Stimulated activated CD4-positive, alpha-beta T cell treated with anti-CD3 and anti-CD28 coated beads, Interleukin-12 subunit alpha, Interleukin-12 subunit beta, amount 100 ng/mL, for 48 hours (primary cell): ENCODE results near the gene LRRC52.

Source experiments
- DNase-seq, 3 donors: peaks; one replicate each; pipeline ENCODE4 v3.0.0-alpha.2; 2020; ENCODE audit warnings: low read depth in 2 of 3, low spot score in 1 of 3

Gene LRRC52, protein sequence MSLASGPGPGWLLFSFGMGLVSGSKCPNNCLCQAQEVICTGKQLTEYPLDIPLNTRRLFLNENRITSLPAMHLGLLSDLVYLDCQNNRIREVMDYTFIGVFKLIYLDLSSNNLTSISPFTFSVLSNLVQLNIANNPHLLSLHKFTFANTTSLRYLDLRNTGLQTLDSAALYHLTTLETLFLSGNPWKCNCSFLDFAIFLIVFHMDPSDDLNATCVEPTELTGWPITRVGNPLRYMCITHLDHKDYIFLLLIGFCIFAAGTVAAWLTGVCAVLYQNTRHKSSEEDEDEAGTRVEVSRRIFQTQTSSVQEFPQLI

DNA sequence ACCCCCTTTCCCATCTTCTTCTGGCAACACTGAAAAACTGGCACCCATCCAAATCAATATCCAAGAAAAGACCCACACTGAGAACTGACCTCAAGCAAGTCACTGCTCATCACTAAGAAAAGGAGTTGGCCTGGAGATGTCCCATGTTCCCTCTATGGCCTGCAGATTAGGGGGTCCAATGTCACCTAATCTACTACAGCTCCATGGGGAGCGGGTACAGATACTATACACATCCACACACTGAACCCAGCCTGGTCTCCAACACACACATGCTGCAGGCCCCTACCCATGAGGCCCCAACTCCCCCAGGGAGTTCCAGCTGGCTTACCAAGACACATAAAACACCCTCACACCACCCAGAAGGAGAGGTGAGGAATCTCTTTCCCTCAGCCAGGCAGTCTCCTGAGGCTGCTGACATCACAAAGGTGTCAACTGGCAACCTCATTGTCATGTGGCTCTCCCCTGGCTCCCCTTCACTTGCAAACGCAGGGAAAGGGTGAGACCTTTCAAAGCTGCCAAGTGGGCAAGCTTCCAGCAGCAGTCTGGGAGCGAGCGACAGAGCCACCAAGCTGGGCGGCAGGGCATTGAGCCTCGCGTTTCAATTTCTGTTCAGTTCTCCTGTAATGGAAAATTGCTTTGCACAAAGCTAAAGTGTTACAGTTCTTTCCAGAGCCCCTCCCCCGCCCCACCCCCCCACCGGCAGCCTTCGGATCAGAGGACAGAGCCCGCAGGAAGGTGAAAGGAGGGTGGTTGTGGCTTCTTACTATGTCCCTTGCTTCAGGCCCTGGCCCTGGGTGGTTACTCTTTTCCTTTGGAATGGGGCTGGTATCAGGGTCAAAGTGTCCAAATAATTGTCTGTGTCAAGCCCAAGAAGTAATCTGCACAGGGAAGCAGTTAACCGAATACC is at the start of gene LRRC52:
Gene LRRC52 (plus strand): TSS at position 469 of the 907 bp plus-strand sequence. CDS start 297 bp downstream, at position 766.
- no peak for DNase-seq

DNA sequence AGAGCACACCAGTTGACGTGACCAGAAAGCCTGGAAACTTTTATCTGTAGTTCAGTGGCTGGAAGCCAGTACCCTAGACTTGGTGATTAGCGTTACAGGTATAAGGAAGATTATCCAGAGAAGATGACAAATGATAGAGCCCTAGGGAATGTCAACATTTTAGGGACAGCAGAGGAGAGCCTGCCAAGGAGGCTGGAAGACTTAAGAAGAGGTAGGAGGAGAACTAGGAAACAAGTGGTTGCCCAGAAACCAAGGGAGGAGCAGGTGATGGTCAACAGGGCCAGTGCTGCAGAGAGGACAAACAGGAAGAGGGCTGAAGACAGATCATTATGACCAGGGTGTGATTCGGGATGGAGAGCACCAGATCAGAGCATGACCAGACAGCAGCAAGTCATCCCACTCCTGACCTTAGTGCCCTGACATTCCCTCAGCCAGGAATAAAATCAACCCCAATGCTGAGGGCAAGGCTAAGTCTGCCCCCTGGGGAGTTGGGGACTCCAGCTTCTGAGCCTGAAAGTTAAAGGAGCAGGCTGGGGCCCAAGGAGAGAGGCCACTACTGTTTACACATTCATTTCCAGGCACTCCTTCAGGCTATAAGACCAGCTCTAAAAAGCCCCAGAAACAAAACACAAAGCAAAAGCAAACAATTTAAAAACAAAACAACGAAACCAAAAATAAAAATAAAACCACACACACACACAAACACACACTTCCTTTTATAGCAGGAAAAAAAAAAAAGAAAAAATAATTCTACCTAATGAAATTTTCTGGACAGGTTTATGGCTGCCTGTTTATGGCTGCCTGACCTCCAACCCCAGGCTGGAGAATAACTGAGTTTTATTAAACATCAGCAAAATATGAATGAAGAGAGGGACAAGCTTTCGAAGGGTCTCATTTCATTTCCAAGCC is 48.6 kb upstream of the LRRC52 start:
- no peak for DNase-seq

DNA sequence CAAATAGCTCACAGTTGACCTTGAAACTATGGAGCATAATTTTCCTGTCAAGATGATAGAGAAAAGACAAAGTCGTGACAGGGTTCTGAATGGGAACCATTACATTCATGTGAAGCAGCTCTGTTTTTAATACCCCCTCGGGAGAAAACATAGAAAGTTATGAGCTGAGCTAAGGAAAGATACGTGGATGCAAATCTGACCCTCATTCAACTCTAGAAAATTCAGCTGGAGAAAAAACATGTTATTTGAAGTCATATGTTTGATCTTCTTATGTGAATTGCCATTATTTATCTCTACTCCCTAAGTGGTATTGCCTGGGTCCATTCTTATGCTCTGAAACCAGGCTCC is 48.0 kb upstream of the LRRC52 start:
- DNase-seq: no peak

DNA sequence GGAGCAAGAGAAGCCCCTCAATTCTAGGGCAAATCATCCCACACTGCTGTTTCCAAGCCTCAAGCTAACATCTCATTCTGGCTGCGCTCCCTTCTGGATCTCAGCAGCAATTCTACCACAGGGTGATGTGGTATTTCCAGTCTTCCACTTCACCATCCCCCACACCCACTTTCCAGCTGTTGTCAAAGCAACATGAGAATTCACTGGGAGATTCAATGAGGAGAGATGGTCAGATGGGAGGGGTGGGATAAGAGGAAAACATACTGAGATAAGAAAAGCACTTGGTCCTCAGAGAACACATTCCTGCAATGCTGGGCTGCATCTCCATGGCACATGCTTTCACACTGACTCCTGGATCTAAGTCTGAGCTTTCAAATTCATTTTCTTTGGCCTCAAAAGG is 47.3 kb upstream of the LRRC52 start:
- DNase-seq: no peak

DNA sequence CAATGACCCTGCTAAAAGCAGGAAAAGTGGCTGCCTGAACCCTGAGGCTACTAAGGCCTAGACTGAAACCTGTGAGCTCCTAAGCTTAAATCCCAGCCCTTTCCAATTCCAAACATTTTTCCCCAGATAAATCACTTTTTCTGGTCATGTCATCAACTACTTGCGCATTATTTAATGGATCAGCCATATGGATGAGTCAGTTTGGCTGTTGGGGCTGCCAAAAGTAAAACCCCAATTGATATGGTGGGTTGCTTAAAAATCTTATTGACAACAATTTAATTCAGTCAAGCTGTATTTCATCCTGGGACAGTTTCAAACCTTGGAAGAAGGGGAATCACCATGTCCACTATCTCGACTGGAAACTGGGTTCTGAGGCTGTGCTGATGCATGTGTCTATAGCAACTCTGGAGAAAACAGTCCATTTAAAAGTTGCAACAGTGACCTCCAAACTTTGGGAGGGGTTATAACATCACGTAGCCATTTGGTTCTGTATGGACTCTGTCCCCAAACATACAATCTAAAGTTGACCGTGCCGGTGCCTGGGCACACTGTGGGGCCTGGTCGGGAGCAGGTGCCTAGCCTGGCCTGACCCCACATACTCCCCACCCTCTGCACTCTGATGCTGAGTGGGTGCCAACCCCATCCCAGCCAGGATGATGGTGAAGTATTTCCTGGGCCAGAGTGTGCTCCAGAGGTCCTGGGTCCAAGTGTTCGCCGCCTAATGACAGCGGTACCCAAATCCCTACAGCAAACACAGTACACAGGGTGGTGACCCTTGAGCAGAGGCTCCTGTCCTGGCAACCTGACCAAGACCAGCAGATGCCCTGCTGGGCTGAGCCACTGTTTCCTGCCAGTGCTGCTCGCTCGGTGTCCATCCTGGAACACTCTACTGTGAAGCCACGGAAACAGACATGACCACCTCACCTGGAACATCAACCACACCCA is 46.5 kb upstream of the LRRC52 start:
- no peak for DNase-seq

DNA sequence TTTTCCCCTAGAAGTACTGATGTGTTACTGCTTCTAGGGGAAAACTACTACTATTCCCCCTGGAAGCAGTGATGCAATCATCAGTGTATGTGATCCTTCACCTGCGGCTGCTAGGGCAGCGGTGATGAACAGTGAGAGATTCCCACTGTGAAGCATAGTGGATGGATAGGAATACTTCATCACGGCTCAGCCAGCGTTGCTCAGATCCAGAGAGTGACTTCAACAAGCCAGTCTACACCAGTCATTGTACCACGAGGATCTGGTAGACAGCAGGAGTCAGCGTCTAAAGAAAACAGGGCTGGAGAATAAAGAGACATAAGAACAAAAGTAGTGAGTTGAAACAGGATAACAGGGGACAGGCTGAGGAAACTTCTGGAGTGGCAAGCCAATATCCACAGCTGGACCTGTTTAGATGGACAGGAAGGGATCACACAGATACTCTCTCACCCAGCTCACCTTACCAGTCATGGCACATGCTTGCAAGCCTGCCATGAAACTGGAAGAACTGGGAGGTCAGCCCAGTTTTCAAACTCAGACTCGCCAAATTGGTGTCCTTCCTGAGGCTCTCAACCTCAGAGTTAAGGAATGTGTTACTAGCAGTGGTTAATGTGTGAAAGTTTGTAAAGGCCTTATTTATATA is 42.4 kb upstream of the LRRC52 start:
- DNase-seq: no peak

DNA sequence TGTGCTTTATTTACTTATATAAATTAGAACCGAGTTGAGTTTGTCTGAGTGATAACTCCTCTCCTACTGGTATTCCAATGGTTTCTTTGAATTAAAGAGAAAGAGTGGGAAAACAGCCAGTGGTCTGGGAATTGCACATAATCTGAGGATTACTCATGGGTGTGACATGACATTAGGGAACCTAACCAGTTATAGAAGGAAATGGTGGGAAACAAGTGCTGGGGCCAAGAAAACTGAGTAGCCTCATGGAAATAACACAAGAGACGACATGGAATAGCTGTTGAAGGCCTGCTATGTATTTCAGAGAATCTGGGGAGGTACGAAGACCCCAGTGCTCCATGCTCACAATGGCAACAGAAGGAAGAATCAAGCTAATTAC is 41.8 kb upstream of the LRRC52 start:
- no peak for DNase-seq

DNA sequence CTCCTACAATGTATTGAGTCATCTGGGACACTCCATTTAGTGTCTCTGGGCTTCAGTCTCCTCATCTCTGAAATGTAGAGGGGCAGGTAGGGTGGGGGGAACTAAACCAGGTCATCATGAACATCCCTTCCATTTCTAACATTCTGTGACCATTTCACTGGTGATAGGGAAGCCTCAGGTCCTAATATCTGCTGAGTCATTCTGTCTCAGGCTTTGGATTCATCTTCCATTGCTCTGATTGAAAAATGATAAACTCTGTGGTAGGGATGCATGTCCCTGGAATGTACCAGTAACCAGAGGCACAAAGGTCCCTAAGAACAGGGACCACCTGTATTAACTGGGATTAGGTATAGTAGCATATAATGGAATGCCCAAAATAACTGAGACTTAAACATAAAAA is 36.2 kb upstream of the LRRC52 start:
- DNase-seq: no peak

DNA sequence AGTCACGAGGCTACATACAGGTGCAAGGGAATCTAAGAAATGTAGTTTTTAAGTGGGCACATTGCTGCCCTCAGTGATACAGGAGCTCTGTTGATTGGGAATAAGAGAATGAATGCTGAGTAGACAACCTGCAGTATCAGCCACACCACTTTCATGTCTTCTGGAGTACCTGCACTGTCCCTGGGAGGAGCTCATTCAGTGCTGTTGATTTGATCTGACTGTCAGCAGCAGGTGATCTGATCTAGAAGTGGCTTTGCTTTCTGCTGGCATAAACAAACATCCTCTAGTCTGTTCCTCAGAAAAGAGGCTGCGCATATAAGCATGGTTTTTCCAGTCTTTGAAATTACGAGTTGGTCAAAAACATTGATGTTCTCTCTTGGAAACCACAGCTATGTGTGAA is 35.5 kb upstream of the LRRC52 start:
- DNase-seq: no peak

DNA sequence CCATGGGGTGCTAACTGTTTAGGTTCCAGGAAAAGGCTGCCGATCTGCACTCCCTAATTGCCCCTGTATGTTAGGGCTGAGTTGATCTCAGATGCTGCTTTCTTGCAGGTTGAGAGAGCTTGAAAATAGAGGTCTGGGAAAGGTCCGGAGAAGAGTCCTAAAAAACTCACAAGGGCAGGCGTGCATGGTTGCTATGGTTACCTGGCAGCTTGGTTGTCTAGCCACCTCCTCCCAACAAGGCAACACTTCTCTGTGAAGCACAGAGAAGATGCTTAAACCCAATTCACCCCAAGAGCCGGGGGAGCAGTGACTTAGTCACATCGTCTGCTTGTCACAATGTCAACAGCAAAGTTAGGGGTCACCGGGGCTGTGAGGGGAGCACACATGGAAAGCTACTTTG is 31.0 kb upstream of the LRRC52 start:
- no peak for DNase-seq

DNA sequence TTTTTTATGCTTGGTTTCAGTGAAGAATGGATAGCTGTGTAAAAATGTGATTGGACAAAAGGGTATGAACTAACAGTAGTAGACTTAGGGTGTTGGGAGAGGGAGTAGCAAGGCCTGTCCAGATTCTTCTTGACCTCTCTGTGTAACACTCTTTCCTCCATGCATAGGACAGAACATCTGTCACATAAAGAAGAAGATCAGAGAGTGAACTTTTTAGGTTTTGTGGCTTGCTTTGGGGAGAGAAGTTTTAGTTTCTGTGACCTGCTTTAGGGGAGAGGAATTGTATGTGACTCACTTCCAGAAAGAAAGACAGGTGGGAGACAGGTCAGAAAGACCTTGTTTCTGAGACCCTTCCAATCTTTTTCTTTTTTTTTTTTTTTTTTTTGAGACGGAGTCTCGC is 27.3 kb upstream of the LRRC52 start:
- DNase-seq: no peak

DNA sequence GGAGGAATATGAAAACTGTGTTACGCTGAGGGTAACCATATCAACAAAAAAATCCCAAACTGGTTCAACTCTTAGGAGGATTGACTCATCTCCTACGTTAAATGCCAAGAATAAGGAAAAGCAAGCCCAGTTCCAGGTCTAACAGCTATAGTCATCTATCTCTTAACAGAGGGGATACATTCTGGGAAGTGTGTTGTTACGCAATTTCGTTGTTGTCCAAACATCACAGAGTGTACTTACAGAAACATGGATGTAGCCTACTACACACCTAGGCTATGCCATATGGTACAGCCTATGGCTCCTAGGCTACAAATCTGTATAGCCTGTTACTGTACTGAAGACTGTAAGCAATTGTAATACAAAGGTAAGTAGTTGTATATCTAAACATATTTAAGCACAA is 23.2 kb upstream of the LRRC52 start:
- no peak for DNase-seq

DNA sequence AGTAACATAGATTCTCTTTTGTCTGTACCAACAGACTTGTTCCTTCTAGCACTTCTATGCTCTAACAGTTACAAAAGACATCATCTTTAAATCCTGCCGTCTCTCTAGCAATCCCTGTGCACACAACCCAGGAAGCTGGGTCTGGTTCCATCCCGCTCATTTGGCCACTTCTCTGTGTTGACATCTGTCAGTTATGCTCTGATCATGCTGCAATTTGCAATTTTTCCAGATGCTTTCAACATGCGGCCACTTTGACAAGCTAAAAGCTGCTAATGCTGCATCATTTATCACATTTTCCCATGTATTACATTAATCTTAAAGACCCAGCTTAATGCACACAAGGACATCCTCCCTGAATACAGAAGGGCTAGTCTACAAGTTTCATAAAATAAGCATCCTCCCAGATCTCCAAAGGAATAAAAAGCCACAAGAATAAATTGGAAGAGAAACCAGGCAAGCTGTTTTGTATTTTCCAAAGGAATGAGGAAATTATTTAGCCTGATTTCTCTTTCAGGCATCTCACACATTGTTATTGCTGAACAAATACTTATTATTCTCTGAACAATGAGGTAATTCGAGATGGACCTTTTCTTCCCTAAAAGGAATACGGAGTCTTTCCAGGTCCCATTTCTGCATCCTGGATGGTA is 19.0 kb upstream of the LRRC52 start:
- DNase-seq: no peak

DNA sequence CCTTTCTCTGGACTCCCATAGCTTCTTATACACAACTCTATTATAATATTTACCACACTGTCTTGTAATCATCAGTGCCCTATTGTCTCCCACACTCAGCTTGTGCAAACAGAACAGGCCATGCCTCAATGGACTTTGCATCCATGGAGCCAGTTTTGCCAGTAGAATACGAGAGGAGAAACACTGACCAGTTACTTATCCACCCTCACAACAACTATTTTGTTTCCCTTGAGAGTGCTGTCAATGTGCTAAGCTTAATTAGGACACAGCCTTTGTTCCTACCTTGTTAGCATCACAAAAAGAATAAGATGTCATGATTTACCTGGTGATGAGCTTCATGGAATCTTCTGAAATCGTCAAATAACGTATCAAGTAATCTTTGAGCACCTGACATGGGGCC is 18.1 kb upstream of the LRRC52 start:
- no peak for DNase-seq

DNA sequence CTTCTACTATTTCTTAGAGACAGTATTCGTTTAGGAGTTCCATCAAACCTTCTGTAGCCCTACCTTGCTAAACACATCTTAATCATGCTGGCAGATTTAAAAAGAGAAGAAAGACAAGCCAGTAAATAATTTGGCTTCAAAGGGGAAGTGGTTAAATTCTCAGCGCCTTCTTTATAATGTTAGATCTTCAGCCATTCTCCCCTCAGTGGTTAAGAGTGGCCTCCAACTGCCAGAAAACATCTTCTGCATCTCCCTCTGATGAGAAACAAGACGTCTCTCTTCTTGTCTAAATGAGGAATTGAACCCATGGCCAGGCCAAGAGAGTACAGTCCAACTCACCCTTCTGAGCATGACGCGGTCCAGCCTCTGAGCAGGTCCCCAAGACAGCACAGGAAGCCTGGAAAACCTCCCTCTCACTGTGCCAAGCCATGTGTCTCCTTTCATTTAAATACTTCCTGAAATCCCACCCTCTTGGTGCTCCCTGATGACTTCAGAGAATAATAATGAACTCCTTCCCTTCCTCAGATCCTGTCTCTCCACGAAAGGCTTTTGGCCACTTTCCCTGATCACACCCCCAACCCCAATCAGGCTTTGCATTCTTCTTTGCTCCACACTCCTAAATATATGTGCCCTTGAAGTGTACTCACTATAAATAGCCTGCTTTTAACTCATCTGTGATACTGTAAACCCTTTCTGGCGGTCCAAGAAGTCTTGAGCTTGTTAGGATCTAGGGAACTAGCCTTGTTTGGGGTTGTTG is 16.4 kb upstream of the LRRC52 start:
- DNase-seq: no peak

DNA sequence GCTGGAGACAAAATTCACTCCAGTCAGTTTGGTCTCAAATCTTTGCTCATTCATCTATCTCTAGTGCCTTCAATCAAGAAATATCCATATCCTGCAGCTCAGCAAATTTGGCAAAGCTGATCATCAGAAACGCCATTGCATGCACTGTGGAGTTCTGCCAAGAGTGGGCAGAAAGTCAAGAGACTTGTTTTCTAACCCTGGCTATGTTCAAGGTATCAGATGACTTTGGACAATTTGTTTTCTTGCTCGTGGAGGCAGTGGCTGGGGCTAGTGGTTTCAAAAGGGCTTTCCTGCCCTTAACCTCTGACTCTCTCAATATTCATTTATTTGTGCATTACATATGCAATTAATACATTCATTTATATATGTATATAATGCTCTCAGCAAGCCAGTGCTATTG is 12.8 kb upstream of the LRRC52 start:
- no peak for DNase-seq

DNA sequence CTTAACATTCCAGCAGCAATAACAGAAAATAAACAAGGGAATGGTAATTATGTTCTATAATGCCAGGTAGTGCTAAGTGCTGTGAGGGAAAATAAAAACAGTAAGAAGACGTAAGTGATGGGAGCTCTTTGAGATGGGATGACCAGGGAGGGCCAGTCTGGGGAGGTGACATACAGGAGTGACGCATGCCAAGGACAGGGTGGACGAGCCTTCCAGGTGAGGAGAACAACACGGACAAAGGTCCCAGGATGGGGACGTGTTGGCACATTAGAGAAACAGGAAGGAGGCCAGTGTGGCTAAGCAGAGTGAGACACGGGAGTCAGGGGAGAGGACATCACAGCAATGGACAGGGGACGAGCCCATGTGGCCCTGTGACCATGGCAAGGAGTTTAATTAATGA is 11.7 kb upstream of the LRRC52 start:
- no peak for DNase-seq

DNA sequence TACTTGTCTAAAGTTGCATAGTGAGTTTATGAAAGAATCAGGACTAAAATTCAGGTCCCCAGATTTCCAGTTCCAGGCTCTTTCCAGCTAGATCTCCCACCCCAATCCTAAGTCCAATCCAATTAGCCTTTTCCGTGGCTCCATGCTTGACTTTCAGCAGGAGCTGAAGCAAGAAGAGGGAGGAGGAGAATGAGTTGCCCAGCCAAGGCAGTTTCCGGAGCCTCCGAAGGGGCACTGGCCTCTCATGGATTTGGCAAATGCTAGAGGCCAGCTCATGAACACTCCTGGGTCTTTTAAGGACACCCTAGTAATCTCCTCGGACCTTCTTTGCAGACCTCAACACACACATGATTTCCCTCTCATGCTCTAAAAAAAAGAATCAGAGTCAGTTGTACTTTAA is 10.5 kb upstream of the LRRC52 start:
- no peak for DNase-seq

DNA sequence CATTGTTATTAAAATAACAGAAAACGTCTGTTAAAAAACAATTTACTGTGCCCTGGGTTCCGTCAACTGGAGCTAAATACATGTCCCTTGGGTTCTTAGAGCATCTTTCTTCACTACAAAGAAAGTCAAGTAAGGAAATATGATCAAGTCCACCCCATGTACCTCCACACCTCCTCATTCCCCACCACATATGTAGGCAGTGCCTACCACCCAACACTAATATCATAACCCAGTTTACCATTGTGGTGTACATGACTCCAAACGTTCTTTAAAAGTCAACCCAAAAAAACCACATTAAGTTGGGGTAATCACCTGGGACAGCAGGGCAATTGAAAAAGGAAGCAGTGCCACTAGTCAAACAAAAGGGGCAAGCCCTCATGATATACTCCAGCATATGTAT is 7.8 kb upstream of the LRRC52 start:
- no peak for DNase-seq
